Measurements from ENCODE around the gene TAAR8.
"Not testable (repeated sequence)": the region's sequence is repeated elsewhere in the genome, so short reads cannot be mapped to it uniquely, and the experiment has no call there.

TAAR8 gene

DNA sequence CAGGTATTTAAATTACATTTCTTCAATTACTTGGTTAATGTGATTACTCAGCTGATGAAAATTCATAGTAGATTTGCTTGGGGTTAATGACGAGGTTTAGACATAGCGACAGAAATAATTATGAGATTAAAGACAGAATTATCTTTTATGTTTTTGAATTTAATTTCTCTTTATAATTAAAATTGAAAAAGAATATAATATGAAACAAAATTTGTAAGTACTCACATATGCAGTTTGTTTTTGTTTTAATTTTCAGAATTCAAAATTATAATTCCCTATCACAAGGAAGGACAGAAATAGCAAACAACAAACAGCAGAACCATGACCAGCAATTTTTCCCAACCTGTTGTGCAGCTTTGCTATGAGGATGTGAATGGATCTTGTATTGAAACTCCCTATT lies at the start of gene TAAR8:
Gene TAAR8 (plus strand): TSS at position 301 of the 400 bp plus-strand sequence. CDS start 21 bp downstream, at position 322.
- no peak for DNase-seq

GRCh38 chr6:132504757-132505156 lies 47.7 kb upstream of the TAAR8 start:
- DNase-seq, result no peak

DNA sequence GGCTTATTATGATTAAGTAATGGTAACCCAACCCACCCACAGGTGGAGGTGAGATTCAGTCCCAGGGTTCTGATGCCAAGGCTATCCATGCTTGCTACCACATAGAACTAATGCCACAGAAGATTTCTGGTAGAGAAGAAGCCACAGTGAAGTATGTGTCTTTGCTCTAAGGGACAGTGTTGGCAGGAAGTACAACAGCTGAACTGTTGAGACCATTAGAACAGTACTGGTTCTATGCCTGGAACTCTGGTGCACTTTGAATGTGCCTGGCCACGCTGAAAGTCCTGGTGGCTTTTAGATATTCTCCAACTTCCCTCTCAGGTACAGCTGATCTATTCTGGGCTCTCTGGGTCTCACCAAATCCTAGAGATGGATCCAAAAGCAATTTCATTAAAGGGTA lies 47.3 kb upstream of the TAAR8 start:
- no peak for DNase-seq

DNA sequence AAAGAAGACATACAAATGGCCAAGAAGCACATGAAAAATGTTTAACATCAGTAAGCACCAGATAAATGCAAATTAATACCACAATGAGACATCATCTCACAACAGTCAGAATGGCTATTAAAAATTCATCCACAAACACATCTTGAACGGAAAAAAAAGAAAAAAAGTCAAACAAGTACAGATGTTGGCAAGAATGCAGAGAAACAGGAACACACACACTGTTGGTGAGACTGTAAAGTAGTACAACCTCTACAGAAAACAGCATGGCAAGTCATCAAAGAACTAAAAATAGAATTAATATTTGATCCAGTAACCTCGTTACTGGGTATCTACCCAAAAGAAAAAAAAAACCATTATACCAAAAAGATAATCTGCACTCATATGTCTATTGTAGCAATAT lies 46.0 kb upstream of the TAAR8 start:
- DNase-seq, result no peak

DNA sequence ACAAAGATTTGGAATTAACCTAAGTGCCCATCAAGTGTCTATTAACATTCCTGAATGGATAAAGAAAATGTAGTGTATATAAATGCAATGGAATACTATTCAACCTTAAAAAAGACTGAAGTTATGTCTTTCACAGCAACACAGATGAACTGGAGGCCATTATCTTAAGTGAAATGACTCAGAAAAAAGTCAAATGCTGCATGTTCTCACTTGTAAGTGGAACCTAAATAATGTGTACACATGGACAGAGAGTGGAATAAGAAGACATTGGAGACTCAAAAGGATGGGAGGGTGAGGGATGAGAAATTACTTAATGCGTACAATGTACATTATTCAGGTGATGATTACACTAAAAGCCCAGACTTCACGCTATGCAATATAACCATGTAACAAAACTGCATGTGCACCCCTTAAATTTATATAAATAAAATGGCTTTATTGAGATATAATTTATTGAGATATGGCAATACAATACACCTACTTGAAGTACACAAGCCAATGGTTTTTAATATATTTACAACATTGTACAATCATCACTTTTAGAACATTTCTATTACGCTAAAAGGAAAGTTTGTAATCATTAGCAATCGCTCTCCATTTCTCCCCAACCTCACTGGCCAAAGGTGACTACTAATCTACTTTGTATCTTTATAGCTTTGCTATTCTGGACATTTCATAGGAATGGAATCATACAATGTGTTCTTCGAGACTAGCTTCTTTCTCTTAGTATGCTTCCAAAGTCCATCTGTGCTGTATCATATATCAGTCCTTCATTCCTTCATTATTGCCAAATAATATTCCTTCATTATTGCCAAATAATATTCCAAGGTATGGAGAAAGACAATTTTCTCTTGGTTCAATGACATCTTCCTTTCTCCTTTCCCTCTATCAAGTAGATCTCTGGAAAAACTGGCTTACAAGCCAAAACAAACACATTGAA lies 45.3 kb upstream of the TAAR8 start:
- no peak for DNase-seq

DNA sequence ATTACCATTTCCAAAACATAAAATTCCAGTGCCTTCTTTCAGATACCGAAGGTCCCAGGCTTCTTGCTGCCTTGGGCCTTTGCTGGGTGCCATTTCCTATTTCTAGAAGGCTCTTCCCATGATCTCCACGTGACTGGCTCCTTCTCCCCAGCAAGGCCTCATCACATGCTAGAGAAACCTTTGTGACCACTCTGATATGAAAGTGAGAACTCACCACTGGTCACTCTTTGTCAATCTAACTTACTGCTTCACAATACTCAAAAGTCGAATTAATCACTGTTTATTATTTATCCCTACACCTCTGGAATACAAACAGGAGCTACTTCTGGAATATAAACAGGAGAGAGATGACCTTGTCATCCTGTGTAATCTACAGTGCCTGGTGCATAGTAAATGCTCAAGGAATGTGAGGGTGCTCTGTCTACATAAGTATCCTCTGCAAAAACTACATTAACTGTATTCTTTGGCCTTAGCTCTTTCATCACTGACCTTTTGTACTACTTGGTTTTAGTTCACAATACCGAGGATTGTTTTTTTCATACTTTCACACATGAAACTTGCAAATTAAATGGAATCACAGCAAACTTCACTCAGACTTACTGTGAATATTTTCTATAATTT lies 41.2 kb upstream of the TAAR8 start:
- DNase-seq, result peak; percentile 53 to 62 (median 58)

DNA sequence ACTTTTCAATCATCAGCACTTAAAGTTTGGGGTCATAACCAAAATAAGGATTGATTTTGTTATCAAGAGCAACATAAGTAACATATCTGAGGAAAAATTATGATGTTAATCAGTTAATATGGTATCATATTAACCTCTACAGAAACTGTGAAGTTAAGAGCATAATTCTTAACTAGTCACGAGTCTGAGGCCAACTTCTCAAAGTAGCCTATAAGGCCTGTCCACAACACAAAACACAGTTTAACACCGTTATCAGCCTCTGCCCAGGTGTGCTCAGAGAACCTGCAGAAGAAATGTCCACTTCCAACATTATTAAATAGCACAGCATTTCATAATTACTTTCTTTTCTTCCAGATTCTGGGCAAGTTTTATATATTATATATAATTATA lies 40.6 kb upstream of the TAAR8 start:
- DNase-seq, result no peak

- DNase-seq, result no peak
Observed at GRCh38 chr6:132512342-132512637, 40.2 kb upstream of the TAAR8 start.

DNA sequence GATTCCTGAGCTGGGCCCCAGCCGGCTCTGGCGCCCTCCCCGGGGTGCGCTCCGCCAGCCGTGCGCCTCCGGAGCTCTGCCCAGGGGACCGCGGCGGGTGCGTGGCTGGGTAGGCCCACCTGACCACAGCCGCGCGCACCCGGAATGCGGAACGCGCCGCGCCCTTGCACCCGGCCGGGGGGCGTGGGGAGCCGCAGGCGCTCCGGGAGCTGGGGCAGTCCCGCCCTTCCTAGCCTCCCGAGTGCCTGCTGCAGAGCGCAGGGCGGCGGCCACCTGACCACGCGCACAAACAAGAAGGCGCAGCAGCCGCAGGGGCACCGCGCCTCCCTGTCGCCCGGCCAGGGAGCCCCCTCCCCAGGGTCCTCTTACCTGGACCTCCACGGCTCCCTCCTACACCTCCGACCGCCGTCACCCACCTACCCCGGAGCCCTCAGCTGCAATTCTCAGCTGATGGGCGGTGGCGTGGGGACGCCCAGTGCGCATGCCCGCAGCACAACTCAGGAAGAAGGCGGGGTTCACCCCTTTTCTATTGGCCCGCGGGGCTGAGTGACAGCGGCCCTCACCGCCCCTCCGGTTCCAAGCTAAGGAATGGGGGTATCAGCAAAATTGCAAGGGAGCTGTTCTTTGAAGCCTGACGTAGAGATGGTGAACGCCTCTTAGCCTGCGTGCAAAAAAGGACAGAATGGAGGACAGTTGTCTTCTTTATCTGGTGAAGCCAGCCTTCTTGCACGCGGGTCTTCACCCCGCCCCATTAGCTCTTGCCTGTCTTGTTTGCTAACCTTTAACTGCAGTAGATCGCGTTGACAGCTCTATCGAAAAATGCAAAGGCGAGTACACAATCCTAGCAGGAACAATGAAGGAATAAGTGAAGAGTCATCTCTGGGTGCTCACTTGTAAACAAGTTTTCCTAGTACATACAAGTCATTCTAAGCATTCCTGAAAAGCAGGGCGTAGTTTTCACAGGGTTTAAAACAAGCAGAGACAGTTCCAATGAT lies 39.5 kb upstream of the TAAR8 start, which contains the start of gene STX7:
Gene STX7 (minus strand): TSS at position 479 of the 995 bp plus-strand sequence. CDS start 9,586 bp downstream, outside the sequence.
- peak; percentile 93 to 94 (median 94) for DNase-seq

GRCh38 chr6:132513831-132514545 lies 38.5 kb upstream of the TAAR8 start:
- peak; percentile 45 to 72 (median 71) for DNase-seq

DNA sequence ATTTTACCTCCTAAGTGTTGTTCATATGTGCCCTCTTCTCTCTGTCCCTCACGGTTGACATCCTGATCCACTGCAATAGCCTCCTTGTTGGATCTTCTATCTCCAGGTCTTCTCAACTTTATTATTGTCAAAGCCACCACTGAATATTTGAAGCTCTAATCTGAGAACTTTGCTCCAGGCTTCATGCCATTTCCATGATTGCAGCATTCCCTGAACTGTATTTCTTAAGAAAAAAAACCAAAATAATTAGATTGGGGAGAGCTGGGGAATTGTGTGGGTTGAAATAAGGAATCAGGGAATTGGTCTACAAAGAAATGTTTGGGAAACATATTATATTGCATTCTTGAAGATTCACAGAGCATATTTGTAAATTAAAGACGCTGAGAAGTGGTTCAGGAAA lies 37.1 kb upstream of the TAAR8 start:
- no peak for DNase-seq

DNA sequence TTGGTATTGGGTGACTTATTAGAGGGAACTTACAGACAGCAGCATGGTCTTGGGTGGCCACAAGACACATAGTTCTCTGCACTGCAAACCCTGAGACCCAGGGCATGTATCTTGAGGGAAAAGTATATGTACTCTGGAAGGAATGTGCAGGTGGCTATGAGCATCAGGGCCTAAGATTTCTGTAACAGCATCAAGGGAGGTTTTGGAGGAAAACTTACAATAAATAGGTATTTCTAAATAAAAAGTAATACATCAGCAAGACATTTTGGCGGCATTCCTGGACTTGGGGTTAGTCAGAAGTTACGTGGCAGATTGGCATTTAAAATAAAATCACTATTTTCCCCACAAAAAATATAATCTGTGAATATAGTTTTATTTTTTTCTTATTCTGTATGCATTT lies 31.5 kb upstream of the TAAR8 start:
- DNase-seq, result no peak

- no peak for DNase-seq
Observed at GRCh38 chr6:132524646-132525045, 27.8 kb upstream of the TAAR8 start.

DNA sequence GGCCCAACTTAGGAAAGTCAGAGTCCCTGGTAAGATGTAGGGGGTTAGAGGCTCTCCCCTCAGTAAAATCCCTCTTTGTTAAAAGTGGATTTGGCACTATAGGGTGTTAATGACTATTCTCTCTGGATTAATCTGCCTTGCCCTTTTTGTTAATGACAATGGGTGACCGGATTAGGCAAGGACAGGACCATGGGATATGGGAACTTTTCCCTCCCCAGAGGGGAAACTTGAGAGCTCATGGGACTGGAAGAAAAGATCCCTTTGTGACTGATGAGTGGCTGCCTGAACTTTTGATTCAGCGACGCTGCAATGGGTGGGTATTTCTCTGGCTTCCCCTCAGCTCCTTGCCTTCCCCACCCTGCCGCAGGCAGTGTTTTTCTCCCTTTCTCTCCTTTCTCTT lies 26.6 kb upstream of the TAAR8 start:
- DNase-seq, result no peak

DNA sequence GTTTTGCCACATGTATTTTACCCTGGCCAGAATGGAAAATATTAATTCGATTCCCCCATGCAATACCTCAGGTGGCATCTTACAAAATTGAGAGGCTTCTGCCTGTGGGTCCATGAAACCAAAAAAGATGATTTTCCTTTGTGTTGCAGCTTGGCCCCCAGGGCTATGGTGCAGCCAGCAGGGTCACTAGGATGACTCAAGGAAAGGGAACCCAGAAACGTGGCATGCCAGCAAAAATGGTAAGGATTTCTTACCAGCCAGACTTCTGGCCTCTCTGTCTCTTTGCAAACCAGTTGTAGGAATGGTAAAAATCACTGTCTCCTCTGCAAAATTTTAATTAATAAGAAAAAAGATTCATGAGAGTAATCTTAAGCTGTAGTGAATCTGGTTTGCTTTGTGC lies 26.0 kb upstream of the TAAR8 start:
- no peak for DNase-seq

GRCh38 chr6:132527791-132528190 lies 24.7 kb upstream of the TAAR8 start:
- peak; percentile 21 to 32 (median 31) for DNase-seq

DNA sequence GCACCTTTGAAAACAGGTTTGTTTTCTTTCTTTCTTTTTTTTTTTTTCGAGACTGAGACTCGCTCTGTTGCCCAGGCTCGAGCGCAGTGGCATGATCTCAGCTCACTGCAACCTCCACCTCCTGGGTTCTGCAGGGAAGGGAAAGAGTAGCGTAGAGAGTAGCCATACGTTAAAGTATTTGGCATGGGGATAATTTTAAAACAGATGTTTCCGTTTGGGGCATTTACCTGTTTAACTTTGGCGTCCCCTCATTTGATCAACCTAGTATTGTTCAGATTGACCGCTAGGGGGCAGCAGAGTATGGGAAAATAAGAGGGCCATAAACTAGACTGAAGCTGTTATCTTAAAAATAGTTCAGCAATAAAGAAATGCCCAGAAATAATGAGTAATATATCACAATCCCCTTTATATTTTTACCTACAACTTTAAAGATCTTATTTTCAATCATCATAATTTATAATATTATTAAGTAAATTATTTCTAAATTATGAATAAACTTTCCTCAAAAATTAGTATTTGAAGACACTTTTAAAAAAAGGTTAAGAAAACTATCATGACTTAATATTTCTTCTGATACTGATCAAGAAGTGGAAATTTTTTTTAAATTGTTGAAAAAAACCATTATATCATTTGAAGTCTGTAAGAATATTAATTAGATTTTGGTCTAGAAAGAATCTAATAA lies 22.0 kb upstream of the TAAR8 start:
- DNase-seq, result peak; percentile 73 to 86 (median 80)

- DNase-seq, result not testable (repeated sequence)
Observed at GRCh38 chr6:132534546-132534945, 17.9 kb upstream of the TAAR8 start.

DNA sequence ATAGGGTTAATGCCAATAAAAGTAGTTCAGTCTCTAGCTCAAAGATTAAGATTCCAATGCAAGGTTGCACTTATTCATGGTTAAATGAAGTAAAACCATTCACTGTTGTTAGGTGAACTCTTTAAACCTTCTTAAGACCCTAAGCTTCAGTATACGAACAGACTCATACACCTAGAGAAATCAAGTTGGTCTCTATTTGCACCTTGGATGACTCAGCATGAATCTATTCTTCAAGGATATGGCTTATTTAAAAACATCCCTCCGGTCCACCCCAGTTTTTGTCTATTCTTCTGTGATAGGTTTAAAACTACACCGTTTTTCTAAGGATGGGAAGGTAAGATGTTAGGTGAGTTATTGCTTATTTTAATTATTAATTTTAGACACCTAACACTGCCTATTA lies 15.3 kb upstream of the TAAR8 start:
- no peak for DNase-seq

- DNase-seq, result no peak
Observed at GRCh38 chr6:132537977-132538376, 14.5 kb upstream of the TAAR8 start, which contains the start of gene TAAR9. Gene TAAR9, plus strand, starts transcription at chr6:132538277. Its CDS starts 13 bp downstream, at chr6:132538290.

DNA sequence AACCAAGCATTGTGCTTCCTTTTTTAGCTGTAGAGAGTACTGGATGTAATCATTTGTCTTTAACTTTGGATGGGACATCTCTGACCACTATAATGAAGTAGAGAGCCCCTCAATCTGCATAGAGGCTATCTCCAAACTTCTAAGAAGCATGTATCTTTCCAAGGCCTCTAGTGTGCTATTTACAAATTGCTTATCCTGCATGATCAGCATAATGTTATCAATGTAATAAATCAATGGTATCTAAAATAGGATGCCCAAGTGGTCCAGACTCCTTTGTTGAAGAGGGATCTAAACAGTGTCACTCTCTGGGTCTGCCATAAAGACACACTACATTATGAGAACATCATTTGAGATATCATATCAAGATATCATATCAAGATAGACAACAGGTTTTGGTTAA lies 7.6 kb upstream of the TAAR8 start:
- DNase-seq, result no peak

Measured in suppressor macrophage treated with lipopolysaccharide for 1 hour (primary cell).